Sigmoid colon (tissue), 4 donors: ENCODE data around the gene HIVEP3.
A peak's percentile ranks its signal among the peaks of the same experiment; 100 is the strongest.

Experiments
- CTCF ChIP-seq, 4 experiments: fragments of 450-650 bp in 3 of 4; fragments of 200-600 bp in 1 of 4; IDR thresholded peaks; one replicate each; pipeline ENCODE4 v1.5.1; 2016 to 2019; ENCODE audit warnings: antibody characterized with exemption in 4 of 4, mild to moderate bottlenecking in 3 of 4, moderate library complexity in 2 of 4
- EP300 ChIP-seq, 4 donors: sonication (generic); formaldehyde crosslinking; IDR thresholded peaks; one replicate each; pipeline ENCODE4 v1.6.1; 2017; ENCODE audit warnings: antibody characterized with exemption in 4 of 4
- POLR2A ChIP-seq, 2 donors: fragments of 450-650 bp; IDR thresholded peaks; one replicate each; pipeline ENCODE4 v1.6.1; 2016; ENCODE audit warnings: antibody characterized with exemption in 2 of 2, mild to moderate bottlenecking in 2 of 2, moderate library complexity in 2 of 2
- POLR2AphosphoS5 ChIP-seq, 4 donors: sonication (generic); formaldehyde crosslinking; IDR thresholded peaks; one replicate each; pipeline ENCODE4 v1.6.1; 2017; ENCODE audit warnings: antibody characterized with exemption in 4 of 4

- TF ChIP-seq CTCF (IDR thresholded peaks at IDR 0.05) (no peak), POLR2A (IDR thresholded peaks at IDR 0.05) (no peak), POLR2AphosphoS5 (IDR thresholded peaks at IDR 0.05) (peak in 1 of 4 donors; percentile 63), EP300 (IDR thresholded peaks at IDR 0.05) (no peak)
These were observed 255.8 kb downstream of the HIVEP3 start for GRCh38 chr1:41662765-41663437.
